GM19043 (cell line): Measurements from ENCODE around the gene NCK2.
A peak's percentile ranks its signal among the peaks of the same experiment; 100 is the strongest.

Experiments used
- ATAC-seq: cut with Tn5 transposase; IDR thresholded peaks from one replicate; pipeline ENCODE4 v1.9.1; 2021; ENCODE audit warnings: low read depth; ENCODE audit not compliant: unreplicated experiment

The NCK2 gene

GRCh38 chr2:105866216-105867185 lies 121.8 kb downstream of the NCK2 start:
- ATAC-seq: no peak

GRCh38 chr2:105867587-105867986 lies 122.9 kb downstream of the NCK2 start:
- ATAC-seq: no peak

- no peak for ATAC-seq
Observed at GRCh38 chr2:105868060-105868459, 123.3 kb downstream of the NCK2 start.

GRCh38 chr2:105869341-105869740 lies 124.6 kb downstream of the NCK2 start:
- ATAC-seq: no peak

GRCh38 chr2:105870062-105870461 lies 125.3 kb downstream of the NCK2 start:
- ATAC-seq: no peak

- no peak for ATAC-seq
Observed at GRCh38 chr2:105870858-105871257, 126.1 kb downstream of the NCK2 start.

- no peak for ATAC-seq
Observed at GRCh38 chr2:105872142-105872728, 127.5 kb downstream of the NCK2 start.

- no peak for ATAC-seq
Observed at GRCh38 chr2:105872830-105873229, 128.1 kb downstream of the NCK2 start.

GRCh38 chr2:105873281-105873680 lies 128.6 kb downstream of the NCK2 start:
- ATAC-seq: no peak

- ATAC-seq: peak; percentile 78
Observed at GRCh38 chr2:105873721-105874120, 129.0 kb downstream of the NCK2 start.

- no peak for ATAC-seq
Observed at GRCh38 chr2:105874466-105874865, 129.8 kb downstream of the NCK2 start.

- ATAC-seq: no peak
Observed at GRCh38 chr2:105875241-105875640, 130.5 kb downstream of the NCK2 start.

- ATAC-seq: no peak
Observed at GRCh38 chr2:105876191-105876590, 131.5 kb downstream of the NCK2 start.

- ATAC-seq: no peak
Observed at GRCh38 chr2:105877945-105878344, 133.2 kb downstream of the NCK2 start.

- ATAC-seq: no peak
Observed at GRCh38 chr2:105879106-105879802, 134.5 kb downstream of the NCK2 start.

GRCh38 chr2:105879803-105880300 lies 135.1 kb downstream of the NCK2 start:
- no peak for ATAC-seq

GRCh38 chr2:105880637-105881036 lies 135.9 kb downstream of the NCK2 start:
- ATAC-seq: no peak

GRCh38 chr2:105881286-105882136 lies 136.8 kb downstream of the NCK2 start:
- no peak for ATAC-seq

GRCh38 chr2:105882341-105882740 lies 137.6 kb downstream of the NCK2 start:
- no peak for ATAC-seq

- ATAC-seq: no peak
Observed at GRCh38 chr2:105882920-105883435, 138.3 kb downstream of the NCK2 start.
